Panc1 (cell line): ENCODE data around the gene LRP5. TPM values are rescaled to one million over a fixed set of nuclear protein-coding genes. Genes with fewer than 3 reads are reported as not detected.

Experiments used
- ATAC-seq: fragments of 200-7000 bp; cut with Tn5 transposase; 2 replicates; pipeline ENCODE4 v1.9.1; 2020; ENCODE audit warnings: mild to moderate bottlenecking, moderate library complexity
- BruUV-seq: library from RNA; stranded (reverse); fragments of 400-500 nt; replicated peaks from 2 replicates; lab custom pipeline; 2021; lab: Mats Ljungman, UMichigan
- CTCF ChIA-PET: fragments of 300-600 bp; sonication (Branson Sonifier 250); formaldehyde crosslinking; loops from one replicate; lab custom pipeline; 2022; ENCODE audit warnings: antibody characterized with exemption; lab: Charles Lee
- POLR2A ChIA-PET: fragments of 300-600 bp; sonication (Branson Sonifier 250); formaldehyde crosslinking; loops from one replicate; lab custom pipeline; 2022; ENCODE audit warnings: antibody characterized with exemption; lab: Charles Lee
- DNase-seq: peaks from one replicate; pipeline ENCODE4 v3.0.0-alpha.2; 2010; ENCODE audit warnings: low read depth, low spot score
- H3K27ac ChIP-seq: 2 replicates; pipeline ENCODE4 v1.5.1; 2011; ENCODE audit warnings: mild to moderate bottlenecking, low read length, inconsistent platforms
- H3K27me3 ChIP-seq: fragments of 200-500 bp; sonication (Bioruptor generic); 2 replicates; pipeline ENCODE4 v1.6.0; 2014; ENCODE audit warnings: low read length, inconsistent platforms; ENCODE audit not compliant: control insufficient read depth, insufficient read depth
- H3K36me3 ChIP-seq: fragments of 200-500 bp; sonication (Bioruptor generic); 2 replicates; pipeline ENCODE4 v1.5.1; 2014; ENCODE audit warnings: inconsistent platforms, mild to moderate bottlenecking, low read length, moderate library complexity; ENCODE audit not compliant: control insufficient read depth, insufficient read depth
- H3K4me1 ChIP-seq: 2 replicates; pipeline ENCODE4 v1.5.1; 2011; ENCODE audit warnings: inconsistent platforms, mild to moderate bottlenecking, low read length, moderate library complexity; ENCODE audit not compliant: control insufficient read depth, insufficient read depth
- H3K4me3 ChIP-seq, 2 experiments: 2 replicates each; pipeline ENCODE4 v1.5.1; 2011 to 2012; ENCODE audit warnings: low read depth in 2 of 2, low read length in 2 of 2, mild to moderate bottlenecking in 2 of 2, inconsistent platforms in 1 of 2, moderate library complexity in 1 of 2
- H3K9me3 ChIP-seq: fragments of 200-500 bp; sonication (Bioruptor generic); 2 replicates; pipeline ENCODE4 v1.5.1; 2014; ENCODE audit warnings: low read depth, mild to moderate bottlenecking, inconsistent platforms, low read length, moderate library complexity; ENCODE audit not compliant: control insufficient read depth, insufficient read depth
- POLR2AphosphoS5 ChIP-seq: IDR thresholded peaks from 2 replicates; pipeline ENCODE4 v1.6.1; 2012; ENCODE audit warnings: mild to moderate bottlenecking, low read depth, low read length, moderate library complexity
- SIN3A ChIP-seq: IDR thresholded peaks from 2 replicates; pipeline ENCODE4 v1.6.1; 2012; ENCODE audit warnings: low read depth, mild to moderate bottlenecking, low read length, moderate library complexity, borderline replicate concordance; ENCODE audit not compliant: insufficient read depth
- TCF7L2 ChIP-seq: IDR thresholded peaks from 2 replicates; pipeline ENCODE4 v1.6.1; 2011; ENCODE audit warnings: mild to moderate bottlenecking, low read depth, low read length, inconsistent platforms
- in situ Hi-C: cut with HindIII; loops from 2 replicates; pipeline ENCODE4 v1.10.0; 2016; ENCODE audit warnings: low sequenced_read_pairs, low pct_unique_long_range_greater_than_20kb
- intact Hi-C: fragments of 100-400 bp; cut with micrococcal nuclease; formaldehyde crosslinking; loops from one replicate; pipeline ENCODE4 v1.10.0; 2022; ENCODE audit not compliant: unreplicated experiment
- total RNA-seq: library from RNA; stranded (reverse); gene quantifications from one replicate; pipeline ENCODE4 v1.2.1, GENCODE V29; 2021; ENCODE audit not compliant: unreplicated experiment
- TF ChIP-seq, protein P1 (sequence below): fragments of 450-650 bp; IDR thresholded peaks from 2 replicates; pipeline ENCODE4 v1.5.1; 2017; ENCODE audit warnings: mild to moderate bottlenecking
- TF ChIP-seq, protein P2 (sequence below), 2 experiments: IDR thresholded peaks; 2 replicates each; pipeline ENCODE4 v1.6.1; 2011 to 2012; ENCODE audit warnings: low read depth in 2 of 2, control low read depth in 1 of 2, low read length in 1 of 2, mild to moderate bottlenecking in 1 of 2, moderate library complexity in 1 of 2; ENCODE audit not compliant: insufficient read depth in 1 of 2

The LRP5 gene
- total RNA-seq, 1 experiment from 2014 or later: 171 TPM

DNA sequence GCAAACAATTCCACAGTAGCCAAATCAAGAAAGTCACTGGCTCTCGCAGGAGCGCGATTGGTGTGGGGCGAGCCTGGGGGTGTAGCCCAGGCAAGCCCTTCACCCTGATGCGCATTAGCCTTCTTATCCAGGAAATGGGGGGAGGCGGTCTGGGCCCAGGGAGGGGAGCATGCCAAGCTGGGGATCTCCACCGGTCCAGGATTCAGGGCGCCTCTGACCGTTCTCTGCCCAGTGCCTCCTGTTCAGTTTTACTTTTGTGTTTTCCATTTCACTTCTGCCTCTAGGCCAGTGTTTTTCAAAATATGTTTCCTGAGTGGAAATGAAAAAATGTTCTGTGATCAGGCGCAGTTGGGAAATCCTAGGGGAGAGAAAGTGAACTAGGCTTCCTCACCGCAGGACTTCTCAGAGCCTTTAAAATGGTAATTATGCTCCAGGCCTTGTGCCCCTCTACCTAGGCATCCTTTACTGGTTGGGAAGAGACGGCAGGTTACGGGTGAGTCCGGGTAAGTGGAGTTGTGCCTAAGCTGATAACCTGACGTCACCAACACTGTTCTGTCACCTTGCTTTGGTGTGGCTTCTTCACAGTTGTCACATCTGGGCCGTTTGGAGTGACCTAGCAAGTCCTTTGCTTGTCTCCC, 18.4 kb downstream of the LRP5 start:
- TF ChIP-seq SIN3A (no peak), POLR2AphosphoS5 (no peak), TCF7L2 (no peak)
- TF ChIP-seq, protein P1, sequence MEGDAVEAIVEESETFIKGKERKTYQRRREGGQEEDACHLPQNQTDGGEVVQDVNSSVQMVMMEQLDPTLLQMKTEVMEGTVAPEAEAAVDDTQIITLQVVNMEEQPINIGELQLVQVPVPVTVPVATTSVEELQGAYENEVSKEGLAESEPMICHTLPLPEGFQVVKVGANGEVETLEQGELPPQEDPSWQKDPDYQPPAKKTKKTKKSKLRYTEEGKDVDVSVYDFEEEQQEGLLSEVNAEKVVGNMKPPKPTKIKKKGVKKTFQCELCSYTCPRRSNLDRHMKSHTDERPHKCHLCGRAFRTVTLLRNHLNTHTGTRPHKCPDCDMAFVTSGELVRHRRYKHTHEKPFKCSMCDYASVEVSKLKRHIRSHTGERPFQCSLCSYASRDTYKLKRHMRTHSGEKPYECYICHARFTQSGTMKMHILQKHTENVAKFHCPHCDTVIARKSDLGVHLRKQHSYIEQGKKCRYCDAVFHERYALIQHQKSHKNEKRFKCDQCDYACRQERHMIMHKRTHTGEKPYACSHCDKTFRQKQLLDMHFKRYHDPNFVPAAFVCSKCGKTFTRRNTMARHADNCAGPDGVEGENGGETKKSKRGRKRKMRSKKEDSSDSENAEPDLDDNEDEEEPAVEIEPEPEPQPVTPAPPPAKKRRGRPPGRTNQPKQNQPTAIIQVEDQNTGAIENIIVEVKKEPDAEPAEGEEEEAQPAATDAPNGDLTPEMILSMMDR: no peak
- TF ChIP-seq, protein P2, sequence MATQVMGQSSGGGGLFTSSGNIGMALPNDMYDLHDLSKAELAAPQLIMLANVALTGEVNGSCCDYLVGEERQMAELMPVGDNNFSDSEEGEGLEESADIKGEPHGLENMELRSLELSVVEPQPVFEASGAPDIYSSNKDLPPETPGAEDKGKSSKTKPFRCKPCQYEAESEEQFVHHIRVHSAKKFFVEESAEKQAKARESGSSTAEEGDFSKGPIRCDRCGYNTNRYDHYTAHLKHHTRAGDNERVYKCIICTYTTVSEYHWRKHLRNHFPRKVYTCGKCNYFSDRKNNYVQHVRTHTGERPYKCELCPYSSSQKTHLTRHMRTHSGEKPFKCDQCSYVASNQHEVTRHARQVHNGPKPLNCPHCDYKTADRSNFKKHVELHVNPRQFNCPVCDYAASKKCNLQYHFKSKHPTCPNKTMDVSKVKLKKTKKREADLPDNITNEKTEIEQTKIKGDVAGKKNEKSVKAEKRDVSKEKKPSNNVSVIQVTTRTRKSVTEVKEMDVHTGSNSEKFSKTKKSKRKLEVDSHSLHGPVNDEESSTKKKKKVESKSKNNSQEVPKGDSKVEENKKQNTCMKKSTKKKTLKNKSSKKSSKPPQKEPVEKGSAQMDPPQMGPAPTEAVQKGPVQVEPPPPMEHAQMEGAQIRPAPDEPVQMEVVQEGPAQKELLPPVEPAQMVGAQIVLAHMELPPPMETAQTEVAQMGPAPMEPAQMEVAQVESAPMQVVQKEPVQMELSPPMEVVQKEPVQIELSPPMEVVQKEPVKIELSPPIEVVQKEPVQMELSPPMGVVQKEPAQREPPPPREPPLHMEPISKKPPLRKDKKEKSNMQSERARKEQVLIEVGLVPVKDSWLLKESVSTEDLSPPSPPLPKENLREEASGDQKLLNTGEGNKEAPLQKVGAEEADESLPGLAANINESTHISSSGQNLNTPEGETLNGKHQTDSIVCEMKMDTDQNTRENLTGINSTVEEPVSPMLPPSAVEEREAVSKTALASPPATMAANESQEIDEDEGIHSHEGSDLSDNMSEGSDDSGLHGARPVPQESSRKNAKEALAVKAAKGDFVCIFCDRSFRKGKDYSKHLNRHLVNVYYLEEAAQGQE (IDR thresholded peaks at IDR 0.05; ENCODE audit: insufficient read depth in 1 of 2, low read depth in 2 of 2, low read length in 1 of 2): no peak
- Histone ChIP-seq H3K4me3 (no peak overlapping the region), H3K27ac (peak overlapping the region; percentile 62), H3K36me3 (no peaks in the 10 kb centered on the region), H3K9me3 (no peaks in the 10 kb centered on the region), H3K27me3 (no peaks in the 10 kb centered on the region), H3K4me1 (peaks cover 73% of the 10 kb centered on the region)
- CTCF ChIA-PET: interaction anchor here (0.7 kb wide), 1 partner anchor 10 kb away, joined by 3 read pairs; no protein-coding TSS in a partner anchor
- POLR2A ChIA-PET: no interaction called here
- intact Hi-C loops (no loop called here), in situ Hi-C loops (no loop called here)
- DNase-seq (no peak), ATAC-seq (no peak)
- BruUV-seq: no TSS peak

DNA sequence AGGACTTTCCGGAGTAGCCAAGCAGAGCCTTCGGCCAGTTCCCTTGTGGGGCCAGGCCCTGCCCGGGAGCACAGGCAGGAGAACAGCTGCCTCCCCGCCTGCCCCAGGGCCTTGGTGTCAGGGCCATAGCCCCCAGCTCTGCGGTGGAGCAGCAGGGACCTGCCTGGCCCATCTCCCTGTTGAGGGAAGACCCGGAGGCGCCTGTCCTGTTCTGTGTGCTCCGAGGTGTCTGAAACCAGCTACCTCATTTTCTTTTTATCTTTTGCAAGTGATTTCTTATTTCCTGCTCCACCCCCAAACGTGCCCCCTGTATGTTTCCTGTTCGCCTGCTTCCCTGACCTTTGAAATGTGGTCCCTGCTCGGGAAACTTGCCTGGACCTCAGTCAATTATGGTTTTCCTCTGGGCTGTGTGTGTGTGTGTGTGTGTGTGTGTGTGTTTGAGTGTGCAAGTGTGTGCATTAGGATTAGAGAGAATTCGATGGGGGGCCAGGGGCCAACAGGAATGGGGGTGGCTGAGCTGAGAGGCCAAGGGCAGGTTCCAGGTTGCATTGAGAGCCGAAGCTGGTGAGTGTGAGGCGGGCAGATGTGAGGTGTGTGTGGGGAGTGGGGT, 19.1 kb downstream of the LRP5 start:
- TF ChIP-seq SIN3A (no peak), POLR2AphosphoS5 (no peak), TCF7L2 (no peak)
- TF ChIP-seq, protein P2 (IDR thresholded peaks at IDR 0.05; ENCODE audit: insufficient read depth in 1 of 2, low read depth in 2 of 2, low read length in 1 of 2): no peak
- TF ChIP-seq, protein P1: no peak
- Histone ChIP-seq H3K27ac (peak overlapping the region; percentile 62), H3K4me1 (peaks cover 69% of the 10 kb centered on the region), H3K9me3 (no peaks in the 10 kb centered on the region), H3K36me3 (no peaks in the 10 kb centered on the region), H3K4me3 (no peak overlapping the region), H3K27me3 (no peaks in the 10 kb centered on the region)
- BruUV-seq: no TSS peak
- in situ Hi-C loops (no loop called here), intact Hi-C loops (no loop called here)
- ATAC-seq (no peak), DNase-seq (no peak)
- ChIA-PET POLR2A (no interaction called here), CTCF (interaction anchor here (0.7 kb wide), 1 partner anchor 9 kb away, joined by 3 read pairs; no protein-coding TSS in a partner anchor)
